GM18858 (cell line): ENCODE measurements around the gene BCR.

ENCODE experiments used
- ATAC-seq: cut with Tn5 transposase; IDR thresholded peaks from one replicate; pipeline ENCODE4 v1.9.1; 2021; ENCODE audit not compliant: unreplicated experiment

BCR gene

DNA sequence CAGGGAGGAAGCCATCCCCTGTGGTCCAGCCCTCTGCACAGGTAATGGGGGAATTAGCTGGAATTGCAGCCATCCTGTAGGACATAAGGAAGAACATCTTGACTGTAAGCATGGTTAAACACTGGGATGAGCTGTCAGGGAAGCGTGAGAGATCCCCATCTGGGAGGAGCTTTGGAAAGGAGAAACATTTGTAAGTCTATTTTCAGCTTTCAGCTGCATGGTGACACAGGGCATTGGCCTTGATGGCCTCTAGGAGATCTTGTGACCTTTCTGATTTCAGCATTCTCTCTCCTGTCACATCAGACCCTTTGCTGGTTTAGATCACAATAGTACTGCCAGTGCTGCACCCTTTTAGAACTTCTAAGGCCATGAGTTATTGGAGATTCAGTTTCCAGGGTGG is 47.1 kb downstream of the BCR start:
- no peak for ATAC-seq

GRCh38 chr22:23228503-23228902 is 48.2 kb downstream of the BCR start:
- no peak for ATAC-seq

DNA sequence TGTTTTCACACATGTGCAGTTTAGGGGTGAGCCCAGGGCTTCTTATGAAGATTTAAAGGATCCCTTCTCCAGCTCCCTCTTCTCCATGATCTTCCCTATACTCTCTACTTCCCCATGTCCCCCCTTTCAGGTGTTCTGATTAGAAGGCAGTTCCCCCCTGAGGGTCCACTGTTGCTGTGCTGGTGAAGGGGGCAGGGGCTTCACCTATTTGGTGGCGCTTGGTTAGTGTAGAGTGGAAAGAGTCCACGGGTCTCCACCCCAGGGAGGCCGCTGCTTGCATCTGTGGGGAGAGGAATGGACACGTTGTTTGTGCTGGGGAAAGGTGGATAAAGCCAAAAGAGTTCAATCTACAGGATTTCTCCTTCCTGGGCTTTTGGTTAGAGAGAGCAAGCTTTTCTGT is 49.3 kb downstream of the BCR start:
- no peak for ATAC-seq

DNA sequence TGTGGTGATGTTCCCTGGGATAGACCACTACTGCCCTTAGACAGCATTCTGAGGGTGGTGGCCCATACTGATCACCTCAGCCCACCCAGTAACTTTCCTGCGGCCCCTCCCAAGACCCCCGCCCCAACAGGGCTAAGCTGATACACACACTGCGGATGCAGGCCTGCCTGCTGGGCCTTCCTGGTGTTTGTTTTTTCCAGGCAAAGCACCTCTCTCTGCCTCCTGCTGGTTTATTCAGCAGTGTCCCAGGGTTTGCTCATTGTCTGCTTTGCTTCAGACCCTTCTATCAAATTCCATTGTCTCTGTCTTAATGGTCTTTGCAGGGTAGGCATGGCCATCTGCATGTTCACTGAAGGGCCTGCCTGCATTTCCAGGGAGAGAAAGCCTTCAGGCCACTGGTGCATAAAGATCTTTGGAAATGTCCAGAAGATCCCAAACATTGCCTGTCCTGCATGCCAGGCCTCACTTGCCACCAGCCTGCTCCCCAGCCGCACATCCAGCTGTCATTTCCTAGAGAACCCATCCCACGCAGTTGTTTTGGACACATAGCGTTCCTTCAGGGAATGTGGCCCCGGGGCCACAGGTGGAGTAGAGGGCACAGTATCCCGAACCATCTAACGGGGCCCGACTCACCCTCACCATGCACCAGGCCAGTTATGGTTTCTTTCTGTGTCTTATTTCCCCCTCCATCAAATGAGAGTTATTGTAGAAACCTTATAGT is 50.2 kb downstream of the BCR start:
- no peak for ATAC-seq

- no peak for ATAC-seq
Observed at GRCh38 chr22:23231471-23232093, 51.3 kb downstream of the BCR start.

- no peak for ATAC-seq
Observed at GRCh38 chr22:23232094-23232905, 52.0 kb downstream of the BCR start.

GRCh38 chr22:23233084-23233531 is 52.8 kb downstream of the BCR start:
- ATAC-seq, result no peak

DNA sequence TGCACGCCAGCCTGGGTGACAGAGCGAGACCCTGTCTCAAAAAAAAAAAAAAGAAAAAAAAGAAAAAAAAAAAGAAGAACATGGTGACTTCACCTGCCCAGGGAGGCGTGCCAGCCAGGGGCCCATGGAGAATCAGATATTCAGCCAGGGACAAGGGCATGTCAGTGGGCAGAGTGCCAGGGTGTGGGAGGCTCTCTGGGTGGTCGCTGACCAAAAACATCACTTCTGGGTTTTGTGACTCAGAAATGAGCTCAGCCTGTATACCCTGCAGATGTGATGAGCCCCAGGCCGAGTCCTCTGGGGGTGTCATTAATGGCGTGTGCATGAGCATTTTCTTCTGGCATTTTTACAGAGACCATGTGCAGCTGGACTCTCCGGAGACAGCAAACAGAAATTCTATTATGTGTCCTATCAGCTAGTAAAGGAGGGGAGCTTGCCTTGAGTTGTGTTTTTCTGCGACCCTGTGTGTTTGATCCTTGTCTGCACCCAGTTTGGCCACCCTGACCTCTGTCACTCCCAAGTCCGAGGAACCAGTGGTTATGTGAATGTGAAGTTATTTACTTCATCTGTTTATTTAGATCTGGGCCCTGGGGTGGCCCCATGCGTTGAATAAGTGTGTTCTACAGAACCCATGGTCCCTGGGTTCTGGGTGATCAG is 53.6 kb downstream of the BCR start:
- no peak for ATAC-seq

DNA sequence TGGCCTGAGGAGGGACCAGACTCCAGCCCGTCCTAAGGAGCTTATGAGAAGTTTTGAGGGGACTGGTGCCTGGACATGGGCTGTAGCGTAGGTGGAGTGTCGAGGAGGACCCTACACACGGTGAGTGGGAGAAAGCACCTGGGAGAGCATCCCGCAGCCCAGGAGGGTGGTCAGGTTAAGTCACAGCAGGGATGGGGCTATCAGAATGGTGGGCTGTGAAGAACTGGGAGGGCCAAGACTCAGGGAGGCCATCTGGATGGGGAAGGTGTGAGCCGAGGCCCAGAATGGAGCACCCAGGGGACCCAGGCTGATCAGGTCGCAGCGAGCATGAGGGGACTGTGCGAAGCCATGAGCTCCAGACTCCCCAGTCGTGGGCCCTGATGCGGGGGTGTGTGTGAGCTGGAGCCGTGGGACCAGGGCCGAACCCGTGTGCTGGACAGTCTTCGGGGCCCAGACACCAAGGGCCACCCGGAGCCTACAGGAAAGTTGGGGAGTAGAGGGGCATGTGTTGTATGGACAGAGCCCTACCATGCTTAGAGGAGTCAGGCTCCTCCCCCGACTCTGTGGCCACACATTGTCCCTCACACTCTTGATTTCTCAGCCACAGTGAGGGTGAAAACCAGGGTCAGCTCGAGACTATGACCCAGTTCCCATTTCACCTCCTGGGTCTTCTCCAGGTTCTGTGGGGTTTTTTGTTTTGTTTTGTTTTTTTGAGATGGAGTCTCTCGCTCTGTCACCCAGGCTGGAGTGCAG is 54.3 kb downstream of the BCR start:
- ATAC-seq, result no peak

DNA sequence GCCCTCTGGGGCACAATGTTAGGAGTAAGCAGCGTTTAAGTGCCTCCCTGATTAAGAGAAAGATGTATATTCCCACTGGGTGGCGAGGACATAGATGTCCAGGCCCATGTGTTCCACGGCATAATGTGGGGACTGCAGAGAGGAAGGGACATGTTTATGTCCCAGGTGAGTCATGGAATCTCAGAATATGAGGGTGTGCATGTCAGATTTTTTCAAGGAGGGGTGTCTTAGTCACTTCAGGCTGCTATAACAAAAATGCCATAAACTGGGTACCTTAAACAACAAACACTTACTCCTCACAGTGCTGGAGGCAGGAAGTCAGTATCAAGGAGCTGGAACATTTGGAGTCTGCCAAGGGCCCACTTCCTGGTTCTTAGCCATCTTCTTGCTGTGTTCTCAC is 55.1 kb downstream of the BCR start:
- ATAC-seq, result no peak

- ATAC-seq, result no peak
Observed at GRCh38 chr22:23236026-23236425, 55.7 kb downstream of the BCR start.

DNA sequence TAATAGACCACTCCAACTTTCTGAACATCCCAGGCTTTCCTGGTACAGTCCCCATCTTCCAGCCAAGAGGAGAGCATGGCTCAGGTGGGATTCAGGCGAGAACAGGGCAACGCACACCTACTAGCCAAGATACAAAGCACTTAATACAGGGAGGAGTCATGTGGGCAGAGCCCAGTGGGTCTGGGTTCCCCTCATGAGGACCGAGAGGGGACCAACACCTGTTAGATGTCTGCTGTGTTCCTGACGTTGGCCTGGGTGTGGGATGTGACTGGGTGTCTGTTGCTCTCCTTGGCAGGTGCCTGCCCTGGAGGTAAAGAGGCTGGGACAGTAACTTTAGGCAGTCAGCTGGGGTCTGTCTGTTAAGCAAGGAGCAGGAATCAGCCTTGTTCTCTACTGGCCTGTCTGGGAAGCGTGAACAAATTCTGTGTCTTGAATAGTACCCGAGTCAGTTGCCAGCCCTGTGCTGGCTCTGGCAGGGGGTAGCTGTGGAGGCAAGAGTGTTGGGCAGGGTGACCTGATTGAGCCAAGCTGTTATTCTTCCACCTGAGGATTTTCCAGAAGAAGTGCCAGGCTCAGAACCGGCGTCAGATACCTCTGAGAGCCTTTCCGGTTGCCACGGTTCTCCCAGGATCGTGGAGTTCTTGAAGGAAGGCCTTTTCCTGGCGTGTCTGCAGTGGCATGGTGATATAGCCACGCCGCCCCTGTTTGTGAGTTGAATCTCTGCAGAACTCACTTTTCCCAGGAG is 56.3 kb downstream of the BCR start:
- no peak for ATAC-seq

DNA sequence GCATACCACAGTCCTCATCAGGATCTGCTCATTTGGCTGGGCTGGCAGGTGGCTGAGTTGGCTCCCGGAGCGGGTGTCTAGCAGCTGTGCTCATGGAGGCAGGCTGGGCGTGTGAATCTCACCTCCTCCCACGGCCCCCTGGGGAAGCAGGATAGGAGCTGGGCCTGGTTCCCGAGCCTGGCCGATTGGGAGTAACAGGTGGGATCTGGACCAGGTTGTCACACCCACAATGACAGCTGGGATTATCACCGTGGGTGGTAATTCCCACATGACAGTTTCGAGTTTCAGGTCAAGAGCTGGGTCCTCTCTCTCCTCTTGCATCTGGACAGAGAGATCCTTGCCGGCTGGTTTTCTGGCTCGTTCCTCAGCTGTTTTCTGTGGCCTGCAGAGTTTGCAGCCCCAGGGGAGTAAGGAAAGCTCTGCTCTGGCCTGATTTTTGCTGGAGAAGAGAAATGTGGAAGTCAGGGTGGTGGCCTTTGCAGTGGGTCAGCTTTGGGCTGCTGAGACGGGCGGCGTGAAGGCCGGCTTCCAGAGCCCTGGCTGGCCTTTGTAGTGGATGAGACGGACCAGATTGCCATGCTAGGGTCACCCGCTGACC is 57.0 kb downstream of the BCR start:
- ATAC-seq, result no peak

DNA sequence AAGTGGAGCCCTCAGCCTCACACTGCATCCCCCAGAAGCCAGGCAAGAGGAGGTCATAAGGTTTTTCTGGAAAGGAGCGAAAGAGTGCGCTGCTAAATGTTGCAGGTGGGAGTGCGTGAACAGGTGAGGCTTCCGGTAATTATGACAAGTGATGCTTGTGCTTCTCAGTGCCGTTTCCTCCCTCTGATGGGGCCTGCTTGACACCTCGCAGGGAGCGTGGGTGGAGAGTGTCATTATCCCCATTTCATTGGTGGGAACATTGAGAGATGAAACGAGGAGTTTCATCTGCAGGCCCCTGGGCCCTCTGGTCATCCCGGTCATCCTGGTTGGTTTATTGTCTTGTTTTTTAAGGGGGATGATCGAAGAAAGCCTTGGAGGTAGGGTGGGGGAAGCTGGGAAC is 57.5 kb downstream of the BCR start:
- ATAC-seq, result no peak

DNA sequence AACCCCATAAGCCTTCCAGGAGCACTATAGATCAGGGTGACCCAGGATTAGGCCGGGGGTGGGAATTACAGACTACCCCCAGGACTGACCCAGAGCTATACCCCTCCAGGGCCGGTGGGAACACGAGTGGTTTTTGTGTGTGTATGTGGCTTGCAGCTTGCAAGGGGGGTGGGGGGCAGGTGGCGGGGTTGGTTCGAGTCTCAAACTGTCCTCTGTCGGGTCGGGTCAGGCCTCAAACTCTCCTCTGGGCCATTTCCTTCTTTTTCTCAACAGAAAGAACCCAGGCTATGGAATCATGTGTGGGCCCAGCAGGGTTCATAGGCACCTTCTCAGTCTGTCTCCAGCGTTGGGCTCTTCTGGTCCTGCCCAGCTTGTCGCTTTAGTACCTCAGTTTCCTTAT is 58.4 kb downstream of the BCR start:
- no peak for ATAC-seq

GRCh38 chr22:23239429-23239828 is 59.1 kb downstream of the BCR start:
- ATAC-seq, result no peak

- ATAC-seq, result no peak
Observed at GRCh38 chr22:23240639-23241389, 60.5 kb downstream of the BCR start.

DNA sequence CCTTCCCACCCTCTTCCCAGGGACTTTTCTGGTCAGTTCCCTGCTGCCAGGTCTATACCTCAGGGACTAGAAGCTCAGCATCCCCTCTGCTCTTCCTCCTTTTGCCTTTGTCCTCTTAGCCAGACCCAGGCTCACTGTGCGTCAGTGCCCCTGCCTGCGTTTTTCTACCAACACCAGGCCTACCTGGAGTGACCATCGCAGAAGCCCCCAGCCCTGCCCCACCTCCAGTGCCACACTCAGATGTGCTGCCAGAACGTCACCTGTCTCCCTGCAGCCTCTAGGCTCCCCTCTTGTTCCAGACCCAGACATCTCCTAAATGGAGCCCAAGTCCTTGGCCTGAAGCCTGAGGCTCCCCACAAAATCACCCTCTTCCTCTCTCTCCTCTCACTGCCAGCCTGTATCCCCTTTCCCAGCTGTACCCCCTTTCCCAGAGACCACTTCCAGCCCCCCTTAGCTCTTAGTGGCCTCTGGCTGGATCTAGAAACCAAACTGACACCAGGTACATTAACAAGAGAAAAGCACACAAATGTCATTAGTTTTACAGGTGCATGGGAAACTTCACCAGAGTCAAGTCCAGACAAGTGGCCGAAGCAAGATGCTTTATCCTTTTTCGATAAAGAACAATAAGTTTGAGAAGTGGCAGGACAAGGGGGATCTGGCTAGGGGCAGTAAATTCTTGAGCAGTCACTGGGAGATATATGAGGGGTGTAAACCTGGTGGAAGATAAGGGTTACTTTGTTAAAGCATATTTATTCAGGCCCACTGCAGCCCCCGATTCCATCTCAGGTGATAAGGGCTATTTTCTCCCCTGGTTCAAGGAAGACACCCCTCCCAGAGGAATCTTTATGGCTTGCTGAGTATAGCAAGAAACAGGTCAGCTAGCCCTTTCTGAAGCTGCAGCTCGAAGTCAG is 61.5 kb downstream of the BCR start:
- no peak for ATAC-seq
